HG03558 (cell line): ENCODE data around the gene CPT1B.
"Not testable (repeated sequence)": the region's sequence is repeated elsewhere in the genome, so short reads cannot be mapped to it uniquely, and the experiment has no call there.

Source experiments
- ATAC-seq: cut with Tn5 transposase; IDR thresholded peaks from one replicate; pipeline ENCODE4 v1.9.1; 2021; ENCODE audit warnings: moderate number of reproducible peaks; ENCODE audit not compliant: unreplicated experiment; ENCODE audit errors: extremely low read depth

Gene CPT1B

GRCh38 chr22:50610041-50610451 lies 31.8 kb upstream of the CPT1B start:
- ATAC-seq = no peak

GRCh38 chr22:50609599-50609998 lies 31.4 kb upstream of the CPT1B start:
- no peak for ATAC-seq

DNA sequence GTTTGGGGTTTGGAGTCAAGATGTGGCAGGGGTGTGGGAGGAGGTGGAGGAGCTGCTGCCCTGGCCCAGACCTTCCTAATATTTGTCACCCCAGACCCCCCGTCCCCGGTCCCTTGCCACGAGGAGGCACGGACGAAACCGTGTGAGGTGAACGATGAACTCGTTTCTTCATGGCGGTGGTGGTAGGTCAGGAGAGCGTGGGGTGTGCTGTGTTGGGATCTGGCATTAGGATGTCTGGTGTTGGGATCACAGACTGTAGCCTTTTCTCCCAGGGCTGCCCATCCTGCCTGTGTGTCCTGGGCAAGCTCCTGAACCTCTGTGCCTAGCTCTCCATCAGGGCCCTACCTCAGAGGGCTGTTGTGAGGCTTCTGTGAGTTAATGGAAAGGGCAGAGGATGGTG lies 30.8 kb upstream of the CPT1B start:
- no peak for ATAC-seq

- ATAC-seq = not testable (repeated sequence)
Measured at GRCh38 chr22:50608058-50608840, 30.0 kb upstream of the CPT1B start.

DNA sequence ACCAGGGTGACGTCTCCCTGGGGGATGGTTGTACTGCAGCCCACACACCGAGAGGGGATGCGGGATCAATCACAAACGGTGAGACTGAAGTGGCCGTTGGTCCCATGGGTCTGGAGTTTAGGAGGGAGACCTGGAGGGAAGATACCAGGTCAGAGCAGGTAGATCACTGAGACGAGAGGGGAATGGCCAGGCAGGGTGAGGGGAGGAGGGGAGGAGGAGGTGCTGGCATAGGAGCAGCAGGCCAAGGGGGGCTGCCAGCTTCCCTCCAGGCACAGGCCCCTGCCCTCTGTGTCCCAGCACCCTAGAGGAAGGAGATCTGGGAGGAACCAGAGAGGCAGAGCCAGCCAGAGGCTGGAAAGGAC lies 29.4 kb upstream of the CPT1B start:
- no peak for ATAC-seq

GRCh38 chr22:50606946-50607658 lies 28.9 kb upstream of the CPT1B start:
- no peak for ATAC-seq

DNA sequence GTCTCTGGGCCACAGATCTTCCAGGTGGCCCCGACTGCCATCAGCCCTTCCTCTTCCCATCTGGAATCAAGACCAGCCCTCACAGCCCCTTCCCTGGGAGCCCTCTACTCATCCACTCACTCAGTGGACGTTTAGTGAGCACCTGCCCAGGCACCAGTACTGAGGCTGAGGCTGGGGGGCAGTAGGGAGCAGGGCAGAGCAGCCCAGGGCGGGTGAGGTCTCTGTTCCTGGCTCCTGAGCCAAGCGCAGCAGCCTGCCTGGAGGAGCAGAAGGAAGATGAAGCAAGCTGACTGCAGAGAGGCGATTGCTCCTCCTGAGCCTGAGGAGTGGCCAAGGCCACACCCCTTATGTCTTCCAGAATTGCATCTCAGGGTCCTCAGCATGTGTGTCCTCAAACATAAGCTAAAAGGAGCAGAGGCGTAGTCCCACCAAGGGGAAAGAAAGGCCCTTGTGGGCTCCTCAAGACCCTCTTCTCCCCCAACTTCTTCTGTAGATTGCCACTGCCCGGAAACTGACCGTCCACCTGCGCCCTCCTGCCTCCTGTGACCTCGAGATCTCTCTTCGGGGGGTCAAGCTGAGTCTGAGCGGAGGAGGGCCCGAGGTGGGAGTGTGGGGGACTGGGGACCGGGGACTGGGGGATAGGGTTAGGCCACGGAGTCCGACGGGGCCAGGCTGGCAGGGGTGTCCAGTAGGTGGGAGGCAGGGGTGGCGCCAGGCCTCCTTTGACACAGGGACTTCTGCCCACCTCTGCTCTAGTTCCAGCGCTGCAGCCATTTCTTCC lies 28.1 kb upstream of the CPT1B start:
- ATAC-seq = no peak

GRCh38 chr22:50605613-50606074 lies 27.4 kb upstream of the CPT1B start:
- no peak for ATAC-seq

- ATAC-seq = no peak
Measured at GRCh38 chr22:50605002-50605612, 26.9 kb upstream of the CPT1B start.

DNA sequence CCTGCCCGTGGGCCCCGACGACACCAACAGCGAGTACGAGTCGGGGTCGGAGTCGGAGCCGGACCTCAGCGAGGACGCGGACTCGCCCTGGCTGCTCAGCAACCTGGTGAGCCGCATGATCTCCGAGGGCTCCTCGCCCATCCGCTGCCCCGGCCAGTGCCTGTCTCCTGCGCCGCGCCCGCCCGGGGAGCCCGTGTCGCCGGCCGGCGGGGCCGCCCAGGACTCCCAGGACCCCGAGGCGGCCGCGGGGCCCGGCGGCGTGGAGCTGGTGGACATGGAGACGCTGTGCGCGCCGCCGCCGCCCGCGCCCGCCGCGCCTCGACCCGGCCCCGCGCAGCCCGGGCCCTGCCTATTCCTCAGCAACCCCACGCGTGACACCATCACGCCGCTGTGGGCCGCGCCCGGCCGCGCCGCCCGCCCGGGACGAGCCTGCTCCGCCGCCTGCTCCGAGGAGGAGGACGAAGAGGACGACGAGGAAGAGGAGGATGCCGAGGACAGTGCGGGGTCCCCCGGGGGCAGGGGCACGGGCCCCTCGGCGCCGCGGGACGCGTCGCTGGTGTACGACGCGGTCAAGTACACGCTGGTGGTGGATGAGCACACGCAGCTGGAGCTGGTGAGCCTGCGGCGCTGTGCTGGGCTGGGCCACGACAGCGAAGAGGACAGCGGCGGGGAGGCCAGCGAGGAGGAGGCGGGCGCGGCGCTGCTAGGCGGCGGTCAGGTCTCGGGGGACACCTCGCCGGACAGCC lies 26.2 kb upstream of the CPT1B start:
- no peak for ATAC-seq

DNA sequence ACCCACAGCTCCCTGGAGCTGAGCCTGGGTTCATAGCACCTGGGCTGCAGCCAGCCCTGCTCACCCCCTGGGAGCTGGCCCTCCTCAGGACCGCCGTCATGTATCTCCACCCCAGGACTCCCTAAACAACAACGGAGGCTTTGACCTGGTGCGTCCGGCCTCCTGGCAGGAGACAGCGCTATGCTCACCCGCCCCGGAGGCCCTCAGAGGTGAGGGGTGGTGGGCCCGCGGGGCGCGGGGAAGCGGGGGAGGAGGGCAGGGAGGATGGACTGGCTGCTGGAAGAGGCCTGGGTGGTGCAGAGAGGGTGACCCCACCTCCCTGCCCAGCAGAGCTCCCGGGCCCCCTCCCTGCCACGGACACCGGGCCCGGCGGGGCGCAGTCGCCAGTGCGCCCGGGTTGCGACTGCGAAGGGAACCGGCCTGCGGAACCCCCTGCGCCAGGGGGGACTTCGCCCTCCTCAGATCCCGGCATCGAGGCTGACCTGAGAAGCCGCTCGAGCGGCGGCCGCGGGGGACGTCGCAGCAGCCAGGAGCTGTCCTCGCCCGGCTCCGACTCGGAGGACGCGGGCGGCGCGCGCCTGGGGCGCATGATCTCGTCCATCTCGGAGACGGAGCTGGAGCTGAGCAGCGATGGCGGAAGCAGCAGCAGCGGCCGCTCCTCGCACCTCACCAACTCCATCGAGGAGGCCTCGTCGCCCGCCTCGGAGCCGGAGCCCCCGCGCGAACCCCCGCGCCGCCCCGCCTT lies 25.5 kb upstream of the CPT1B start:
- ATAC-seq = no peak

DNA sequence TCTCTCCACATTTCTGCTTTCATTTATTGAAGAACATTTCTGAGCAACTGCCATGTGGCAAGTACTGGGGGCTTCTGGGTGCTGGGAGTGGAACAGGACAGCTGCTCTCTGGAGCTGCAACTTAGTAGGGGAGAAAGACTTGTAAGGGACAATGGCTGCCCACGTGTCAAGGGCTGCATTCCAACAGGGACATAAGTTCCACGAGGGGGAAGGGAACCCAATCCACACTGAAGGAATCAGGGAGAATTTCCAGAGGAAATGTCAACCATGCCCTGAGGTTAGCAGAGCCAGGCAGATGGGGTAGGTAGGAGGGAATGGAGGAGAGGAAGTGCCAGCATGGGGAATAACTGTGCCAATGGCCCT lies 24.1 kb upstream of the CPT1B start:
- ATAC-seq = no peak

- no peak for ATAC-seq
Measured at GRCh38 chr22:50601669-50602337, 23.6 kb upstream of the CPT1B start.

GRCh38 chr22:50600967-50601668 lies 22.9 kb upstream of the CPT1B start:
- ATAC-seq = no peak

DNA sequence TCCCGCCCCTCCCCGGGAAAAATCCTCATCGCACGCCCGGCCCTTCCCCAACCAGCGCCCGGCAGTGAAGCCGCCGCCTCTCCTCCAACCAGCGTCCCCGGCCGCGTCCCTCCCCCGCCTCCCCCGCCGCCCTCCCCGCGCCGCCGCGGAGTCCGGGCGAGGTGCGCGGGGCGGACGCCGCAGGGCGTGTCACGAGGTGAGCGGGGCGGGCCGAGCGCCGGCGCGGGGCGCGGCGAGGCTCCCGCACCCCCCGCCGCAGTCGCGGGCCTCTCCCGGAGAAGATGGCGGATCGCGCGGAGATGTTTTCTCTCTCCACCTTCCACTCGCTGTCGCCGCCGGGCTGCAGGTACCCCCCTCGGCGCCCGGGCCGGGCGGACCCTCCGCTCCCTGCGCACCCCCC lies 22.3 kb upstream of the CPT1B start, which contains the start of gene MAPK8IP2:
MAPK8IP2 (plus strand) TSS at position 256 of the 400 bp plus-strand sequence; CDS start at position 282, 26 bp downstream.
- no peak for ATAC-seq

DNA sequence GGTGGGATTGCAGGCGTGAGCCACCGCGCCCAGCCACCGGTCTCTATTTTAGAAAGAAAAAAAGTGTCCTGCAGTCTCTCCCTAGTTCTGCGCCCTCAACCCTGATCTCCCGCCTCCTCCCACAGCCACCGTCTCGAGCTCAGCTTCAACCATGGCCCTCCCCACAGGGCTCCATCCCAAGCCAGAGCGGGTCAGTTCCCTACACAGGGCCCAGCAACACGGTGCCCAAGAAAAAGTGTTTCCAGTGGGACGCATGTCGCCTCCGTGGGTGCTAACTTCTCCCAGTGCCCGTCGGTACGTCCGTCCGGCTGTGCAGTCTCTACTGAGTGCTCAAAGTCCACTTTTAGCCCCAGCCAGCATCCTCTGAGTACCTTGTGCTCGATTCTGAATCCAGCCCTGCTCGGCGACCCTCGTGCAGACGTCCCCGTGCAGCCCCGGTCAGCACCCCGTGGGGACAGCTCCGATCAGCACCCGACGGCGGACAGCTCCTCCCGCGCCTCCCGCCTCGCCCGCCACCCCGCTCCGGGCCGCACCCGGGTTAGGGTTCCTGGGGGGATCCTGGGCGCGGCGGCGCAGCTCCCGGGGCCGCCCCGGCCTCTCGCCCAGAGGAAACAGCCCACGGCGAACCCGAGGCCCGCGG lies 21.7 kb upstream of the CPT1B start:
- no peak for ATAC-seq

GRCh38 chr22:50597097-50597496 lies 18.9 kb upstream of the CPT1B start:
- no peak for ATAC-seq

GRCh38 chr22:50595189-50595588 lies 17.0 kb upstream of the CPT1B start:
- no peak for ATAC-seq
